GM12892 (cell line): Measurements from ENCODE around the gene ATP5ME.
"Not testable (repeated sequence)": the region's sequence is repeated elsewhere in the genome, so short reads cannot be mapped to it uniquely, and the experiment has no call there.

ENCODE experiments used
- DNase-seq: peaks from one replicate; pipeline ENCODE4 v3.0.0; 2011; ENCODE audit not compliant: insufficient read length
- FAIRE-seq: peaks from 2 replicates; lab custom pipeline; 2011; peaks lifted over from hg19 to GRCh38; lab: Jason Lieb, UNC
- POLR2A ChIP-seq: IDR thresholded peaks from 2 replicates; pipeline ENCODE4 v1.6.1; 2011; ENCODE audit warnings: low read depth, low read length, control low read depth
- POLR2AphosphoS5 ChIP-seq: IDR thresholded peaks from 2 replicates; pipeline ENCODE4 v1.6.1; 2011; ENCODE audit warnings: low read depth, low read length, control low read depth
- TAF1 ChIP-seq: IDR thresholded peaks from 2 replicates; pipeline ENCODE4 v1.6.1; 2011; ENCODE audit warnings: low read depth, mild to moderate bottlenecking, control low read depth, low read length, borderline replicate concordance

ATP5ME gene

DNA sequence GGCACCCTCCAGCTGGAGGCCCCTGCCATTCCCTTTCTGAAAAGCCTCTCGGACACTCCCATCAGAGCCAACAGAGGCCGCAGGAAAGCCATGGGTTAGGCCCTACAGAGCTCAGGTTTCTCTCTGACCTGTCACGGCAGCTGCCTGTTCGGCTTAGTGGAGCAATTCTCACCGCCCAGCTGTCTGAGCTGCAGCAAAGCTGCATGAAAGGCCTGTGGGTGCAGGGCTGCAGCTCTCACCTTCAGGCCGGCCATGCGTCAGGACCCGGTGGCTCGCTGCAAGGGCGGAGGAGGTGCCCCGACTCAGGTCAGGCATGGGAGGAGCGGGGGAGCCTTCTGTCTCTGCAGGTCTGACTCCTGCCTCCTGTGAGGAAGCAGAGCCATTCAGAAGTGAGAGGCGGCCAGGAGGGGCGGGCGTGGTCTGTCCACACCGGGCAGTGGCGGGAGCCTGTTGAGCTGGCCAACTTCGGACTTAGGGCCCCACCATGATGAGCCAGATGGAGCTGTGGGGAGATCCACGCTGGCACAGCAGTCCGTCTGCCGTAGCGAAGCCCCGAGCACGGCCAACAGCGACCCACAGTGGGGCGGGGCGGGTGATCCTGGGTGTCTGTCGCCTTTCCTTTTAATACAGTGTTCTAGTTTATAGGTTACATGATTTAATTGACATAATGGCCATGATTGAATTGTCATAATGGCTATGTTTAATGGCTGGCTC is 25.3 kb downstream of the ATP5ME start:
- TF ChIP-seq TAF1 (no peak), POLR2A (no peak), POLR2AphosphoS5 (no peak)
- DNase-seq (no peak), FAIRE-seq (no peak)

DNA sequence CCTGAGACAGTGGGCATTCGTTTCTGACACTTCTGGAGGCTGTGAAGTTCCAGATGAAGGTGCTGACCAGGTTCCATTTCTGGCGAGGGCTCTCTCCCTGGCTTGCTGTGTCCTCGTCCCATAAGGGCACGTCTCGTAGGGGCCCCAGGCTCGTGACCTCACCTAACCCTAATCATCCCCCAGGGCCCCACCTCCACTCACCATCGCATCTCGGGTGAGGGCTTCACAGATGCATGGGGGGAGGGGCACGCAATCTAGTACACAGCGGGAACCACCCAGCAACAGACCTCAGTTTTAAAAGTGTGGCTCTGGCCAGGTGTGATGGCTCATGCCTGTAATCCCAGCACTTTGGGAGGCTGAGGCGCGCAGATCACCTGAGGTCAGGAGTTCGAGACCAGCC is 26.6 kb downstream of the ATP5ME start:
- FAIRE-seq, result no peak
- DNase-seq, result no peak
- TF ChIP-seq POLR2A (no peak), POLR2AphosphoS5 (no peak), TAF1 (no peak)

DNA sequence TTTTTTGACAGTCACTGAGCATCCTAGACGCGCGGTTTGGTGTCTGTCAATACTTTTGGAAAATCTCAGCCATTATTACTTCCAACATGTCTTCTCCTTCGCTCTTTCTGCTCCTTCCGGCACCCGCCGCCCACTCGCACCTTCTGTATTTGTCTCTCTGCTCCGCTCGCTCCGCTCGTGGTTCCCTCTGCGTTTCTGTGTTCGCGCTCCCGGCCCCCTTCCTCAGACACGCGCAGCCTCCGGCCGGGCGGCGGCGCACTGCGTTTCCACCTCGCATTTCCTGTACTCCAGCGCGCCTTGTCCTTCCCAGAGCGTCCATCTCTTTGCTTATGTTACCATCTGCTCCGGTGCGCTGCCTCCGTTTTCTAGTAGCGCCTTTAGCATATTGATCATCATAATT is 27.6 kb downstream of the ATP5ME start:
- DNase-seq (no peak), FAIRE-seq (no peak)
- TF ChIP-seq POLR2AphosphoS5 (no peak), TAF1 (no peak), POLR2A (no peak)

DNA sequence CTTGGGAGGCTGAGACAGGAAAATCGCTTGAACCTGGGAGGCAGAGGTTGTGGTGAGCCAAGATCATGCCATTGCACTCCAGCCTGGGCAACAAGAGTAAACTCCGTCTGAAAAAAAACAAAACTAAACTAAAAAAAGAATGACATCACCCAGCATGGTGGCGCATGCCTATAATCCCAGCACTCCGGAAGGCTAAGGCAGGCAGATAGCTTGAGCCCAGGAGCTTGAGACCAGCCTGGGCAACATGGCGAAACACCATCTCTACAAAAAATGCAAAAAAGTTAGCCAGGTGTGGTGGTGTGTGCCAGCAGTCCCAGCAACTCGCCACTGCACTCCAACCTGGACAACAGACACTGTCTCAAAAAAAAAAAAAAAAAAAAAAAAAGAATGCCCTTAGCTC is 31.7 kb downstream of the ATP5ME start:
- DNase-seq, FAIRE-seq: not testable (repeated sequence)

DNA sequence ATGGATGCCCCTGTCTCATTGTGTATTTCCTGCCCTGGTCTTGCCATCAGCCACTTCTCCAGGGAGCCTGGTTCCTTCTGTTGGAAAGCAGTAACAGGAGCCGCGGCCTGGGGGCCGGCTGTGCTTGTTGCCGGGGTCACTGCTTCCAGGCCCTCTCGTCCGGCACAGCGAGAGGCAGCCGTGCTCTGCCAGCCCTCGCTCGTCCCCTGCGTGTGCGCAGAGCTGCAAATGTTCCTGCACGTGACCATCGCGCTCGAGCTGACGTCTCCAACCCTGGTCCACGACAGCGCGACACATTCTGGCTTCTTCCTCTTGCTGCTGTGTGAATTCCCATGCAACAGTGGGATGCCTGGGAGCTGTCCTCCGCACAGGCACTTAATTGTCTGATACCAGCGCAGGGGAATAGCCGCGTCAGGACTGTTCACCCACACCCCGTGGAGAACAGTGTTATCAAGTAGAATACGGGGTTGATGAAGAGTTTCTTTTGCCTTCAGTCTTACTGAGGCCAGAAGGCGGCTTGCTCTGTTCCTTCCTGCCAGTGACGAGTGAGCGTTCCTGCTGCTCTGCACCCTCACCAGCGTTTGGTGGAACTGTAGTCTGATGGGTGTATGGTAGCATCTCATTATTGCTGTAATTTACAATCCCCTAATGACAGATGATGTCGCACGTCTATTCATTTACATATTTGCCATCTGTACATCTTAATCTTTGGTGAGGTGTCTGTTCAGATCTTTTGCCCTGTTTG is 36.4 kb downstream of the ATP5ME start:
- DNase-seq, result no peak
- FAIRE-seq, result no peak
- no peak for TF ChIP-seq POLR2AphosphoS5
- TF ChIP-seq TAF1, result no peak
- no peak for TF ChIP-seq POLR2A

DNA sequence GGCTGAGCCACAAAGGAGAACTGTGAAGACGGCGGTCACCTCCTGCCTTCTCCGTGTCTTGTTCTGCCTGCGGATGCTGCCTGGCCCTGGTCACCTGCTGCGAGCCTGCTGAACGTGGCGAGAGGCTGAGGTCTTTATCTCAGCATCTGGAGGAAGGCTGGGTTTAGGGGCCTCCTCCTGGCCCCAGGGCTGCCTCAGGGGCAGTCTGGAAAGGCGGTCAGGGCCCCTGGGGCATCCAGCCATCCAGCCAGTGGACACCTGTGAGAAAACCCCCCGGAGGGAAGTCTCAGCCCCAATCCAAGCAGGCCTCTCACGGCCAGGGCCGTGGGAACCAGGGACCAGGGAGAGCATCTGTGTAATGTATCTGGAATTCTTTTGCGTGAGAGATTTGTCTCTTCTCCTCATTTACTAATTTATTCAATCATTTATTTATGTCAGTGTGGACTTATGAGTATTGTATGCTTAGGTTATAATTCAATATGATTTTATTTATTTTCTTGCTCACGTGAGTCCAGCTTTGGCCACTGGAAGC is 37.4 kb downstream of the ATP5ME start:
- TF ChIP-seq POLR2A (no peak), POLR2AphosphoS5 (no peak), TAF1 (no peak)
- no peak for FAIRE-seq
- DNase-seq, result no peak

DNA sequence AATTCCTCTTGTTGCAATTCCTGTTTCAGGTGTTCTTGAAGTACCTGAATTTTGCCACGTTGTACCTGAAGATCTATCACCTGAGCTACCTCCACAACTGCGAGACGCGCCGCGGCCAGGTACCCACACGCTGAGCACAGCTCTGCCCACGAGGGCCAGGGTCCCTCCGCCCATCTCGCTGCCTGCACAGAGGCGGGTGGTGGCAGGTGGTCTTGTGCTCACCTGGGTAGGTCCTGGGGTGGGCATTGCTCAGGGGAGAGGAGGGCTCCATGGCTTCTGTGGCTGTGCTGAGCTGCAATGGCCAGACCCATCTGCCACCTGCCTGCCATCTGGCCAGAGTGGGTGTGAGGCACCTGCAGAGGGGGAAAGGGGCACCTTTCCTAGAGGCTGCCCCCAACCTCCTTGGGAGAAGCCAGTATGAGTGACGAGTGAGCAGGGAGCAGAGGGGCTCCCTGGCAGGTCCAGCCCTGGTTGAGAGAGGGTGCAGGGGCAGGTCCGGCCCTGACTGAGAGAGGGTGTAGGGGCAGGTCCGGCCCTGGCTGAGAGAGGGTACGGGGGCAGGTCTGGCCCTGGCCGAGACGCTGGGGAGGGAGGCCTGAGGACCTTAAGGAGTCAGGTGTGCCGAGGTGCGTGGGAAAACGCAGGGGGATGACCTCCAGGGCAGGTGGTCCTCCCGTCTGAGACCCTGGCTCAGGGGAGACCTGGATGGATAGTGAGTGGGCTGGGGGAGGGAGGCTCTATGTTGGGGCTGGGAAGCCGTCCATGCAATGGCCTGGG is 38.0 kb downstream of the ATP5ME start:
- no peak for TF ChIP-seq TAF1
- FAIRE-seq (no peak), DNase-seq (no peak)

DNA sequence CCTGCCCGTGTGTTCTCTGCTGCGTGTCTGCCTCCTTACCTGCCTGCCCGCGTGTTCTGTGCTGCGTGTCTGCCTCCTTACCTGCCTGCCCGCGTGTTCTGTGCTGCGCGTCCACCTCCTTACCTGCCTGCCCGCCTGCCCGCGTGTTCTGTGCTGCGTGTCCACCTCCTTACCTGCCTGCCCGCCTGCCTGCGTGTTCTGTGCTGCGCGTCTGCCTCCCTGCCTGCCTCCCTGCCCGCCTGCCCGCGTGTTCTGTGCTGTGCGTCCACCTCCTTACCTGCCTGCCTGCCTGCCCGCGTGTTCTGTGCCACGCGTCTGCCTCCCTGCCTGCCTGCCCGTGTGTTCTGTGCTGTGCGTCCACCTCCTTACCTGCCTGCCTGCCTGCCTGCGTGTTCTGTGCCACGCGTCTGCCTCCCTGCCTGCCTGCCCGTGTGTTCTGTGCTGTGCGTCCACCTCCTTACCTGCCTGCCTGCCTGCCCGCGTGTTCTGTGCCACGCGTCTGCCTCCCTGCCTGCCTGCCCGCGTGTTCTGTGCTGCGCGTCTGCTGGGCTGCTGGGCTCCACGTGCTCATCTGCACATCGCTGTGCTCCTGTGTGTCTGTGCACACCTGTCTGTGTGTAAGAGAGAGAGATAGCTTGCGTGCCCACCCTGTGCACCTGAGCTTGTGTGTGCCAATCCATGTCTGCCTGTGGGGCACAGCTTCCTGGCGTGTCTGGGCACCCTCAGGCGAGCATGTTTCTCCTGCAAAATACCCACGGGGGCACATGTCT is 38.8 kb downstream of the ATP5ME start:
- not testable (repeated sequence) for FAIRE-seq, DNase-seq

DNA sequence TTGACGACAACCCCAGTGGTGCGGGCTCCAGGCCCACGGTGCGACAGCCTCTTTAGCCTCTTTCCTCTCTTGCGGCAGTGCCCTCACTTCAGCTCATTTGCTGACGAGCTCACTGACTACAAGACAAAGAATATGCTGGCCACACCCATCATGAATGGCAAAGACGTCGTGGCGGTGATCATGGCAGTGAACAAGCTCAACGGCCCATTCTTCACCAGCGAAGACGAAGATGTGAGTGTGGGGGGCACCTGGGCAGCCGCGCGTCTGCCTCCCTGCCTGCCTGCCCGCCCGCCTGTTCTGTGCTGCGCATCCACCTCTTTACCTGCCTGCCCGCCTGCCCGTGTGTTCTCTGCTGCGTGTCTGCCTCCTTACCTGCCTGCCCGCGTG is 39.5 kb downstream of the ATP5ME start:
- no peak for DNase-seq
- FAIRE-seq, result no peak
- TF ChIP-seq POLR2A (no peak), POLR2AphosphoS5 (no peak), TAF1 (no peak)

DNA sequence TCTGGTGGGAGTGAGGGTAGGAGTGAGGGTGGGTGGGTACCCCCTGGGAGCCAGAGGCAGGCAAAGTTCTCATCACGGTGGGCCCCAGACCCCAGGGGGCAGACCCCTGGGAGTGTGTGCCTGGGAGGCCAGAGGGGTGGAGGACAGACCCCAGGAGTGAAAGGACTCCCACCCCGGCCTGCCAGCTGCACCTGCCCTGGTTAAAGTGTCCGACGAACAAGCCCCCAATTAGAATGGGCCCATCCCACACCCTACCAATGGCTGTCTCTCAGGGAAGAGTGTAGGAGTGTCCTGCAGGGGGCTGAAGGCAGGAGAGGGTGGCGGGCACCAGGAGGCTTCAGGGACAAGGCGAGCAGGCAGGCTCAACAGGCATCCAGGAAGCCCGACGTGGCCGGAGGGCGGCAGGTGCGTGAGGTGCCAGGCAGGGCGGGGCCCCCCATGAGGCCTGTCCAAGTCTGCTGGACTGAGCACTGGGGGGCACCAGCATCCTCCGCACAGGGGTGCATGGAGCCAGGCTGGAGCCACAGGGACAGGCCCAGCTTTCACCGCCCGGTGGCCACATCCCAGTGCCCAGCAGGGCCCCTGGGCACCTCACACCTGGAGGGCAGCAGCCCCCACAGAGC is 40.0 kb downstream of the ATP5ME start:
- TF ChIP-seq TAF1, result no peak
- no peak for TF ChIP-seq POLR2A
- TF ChIP-seq POLR2AphosphoS5, result no peak
- no peak for FAIRE-seq
- no peak for DNase-seq

DNA sequence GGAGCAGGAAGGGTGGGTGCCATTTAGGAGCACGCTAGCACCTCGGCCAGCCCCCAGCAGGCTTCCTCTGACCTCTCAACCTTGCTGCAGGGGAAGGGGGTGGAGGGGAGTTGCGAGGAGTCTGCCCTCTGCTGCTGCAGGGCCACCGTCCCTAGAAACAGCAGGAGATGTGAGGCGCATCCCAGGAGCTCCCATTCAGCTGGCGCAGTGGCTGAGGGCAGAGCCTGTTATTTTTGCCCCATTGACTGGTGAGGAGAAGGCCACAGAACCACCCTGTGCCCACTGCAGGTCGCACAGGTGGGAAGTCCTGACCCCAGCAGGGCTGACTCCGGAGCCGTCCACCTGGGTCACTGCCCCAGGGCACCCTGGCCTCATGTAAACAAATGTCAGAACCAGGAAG is 40.7 kb downstream of the ATP5ME start:
- TF ChIP-seq TAF1 (no peak), POLR2A (no peak), POLR2AphosphoS5 (no peak)
- FAIRE-seq, result no peak
- DNase-seq, result no peak
